A549 (cell line): ENCODE data around the gene YIPF3. TPM values are rescaled to one million over a fixed set of nuclear protein-coding genes. Genes with fewer than 3 reads are reported as not detected.

Experiments used
- ATAC-seq, 2 experiments: fragments of 200-7000 bp in 1 of 2; fragments of >200 bp in 1 of 2; cut with Nextera tagmentation in 1 of 2; cut with Tn5 transposase in 1 of 2; 3 replicates each; pipeline versions ENCODE4 v1.8.0 to v1.9.1; 2018 to 2020; ENCODE audit warnings: mild to moderate bottlenecking in 1 of 2, moderate library complexity in 1 of 2
- CTCF ChIA-PET: fragments of 300-600 bp; sonication (Branson Sonifier 250); formaldehyde crosslinking; extraction: SDS; loops from one replicate; lab custom pipeline; 2021; ENCODE audit warnings: antibody characterized with exemption, inconsistent platforms; lab: Yijun Ruan, JAX
- POLR2A ChIA-PET: fragments of 350-600 bp; formaldehyde crosslinking; extraction: SDS; loops from one replicate; lab custom pipeline; 2021; ENCODE audit warnings: antibody characterized with exemption, inconsistent platforms; lab: Yijun Ruan, JAX
- DNase-seq, 2 experiments: peaks; one replicate each; pipeline versions ENCODE4 v3.0.0 to v3.0.0-alpha.2; 2011 to 2016; ENCODE audit warnings: low read depth in 1 of 2, low spot score in 1 of 2
- FAIRE-seq: peaks from 2 replicates; lab custom pipeline; 2011; peaks lifted over from hg19 to GRCh38; lab: Jason Lieb, UNC
- H3K27ac ChIP-seq, 2 experiments: fragments of >200 bp; sonication (Bioruptor Twin); formaldehyde crosslinking; 3 replicates each; pipeline ENCODE4 v1.5.1; 2016 to 2017
- H3K4me1 ChIP-seq: fragments of >200 bp; sonication (Bioruptor Twin); formaldehyde crosslinking; 3 replicates; pipeline ENCODE4 v1.6.1; 2016
- H3K4me2 ChIP-seq: fragments of >200 bp; sonication (Bioruptor Twin); formaldehyde crosslinking; 3 replicates; pipeline ENCODE4 v1.6.1; 2016
- H3K4me3 ChIP-seq: fragments of >200 bp; sonication (Bioruptor Twin); formaldehyde crosslinking; 3 replicates; pipeline ENCODE4 v1.5.1; 2016
- H3K9me3 ChIP-seq: fragments of >200 bp; sonication (Bioruptor Twin); formaldehyde crosslinking; 3 replicates; pipeline ENCODE4 v1.6.1; 2016
- CEBPB ChIP-seq, 2 experiments: fragments of >200 bp in 1 of 2; sonication (Bioruptor Twin) in 1 of 2; formaldehyde crosslinking in 1 of 2; IDR thresholded peaks; 2 replicates each; pipeline ENCODE4 v1.6.1; 2012 to 2016
- CHD4 ChIP-seq: fragments of 200-600 bp; sonication (generic); IDR thresholded peaks from 2 replicates; pipeline ENCODE4 v1.6.1; 2016; ENCODE audit warnings: antibody characterized with exemption, mild to moderate bottlenecking, borderline replicate concordance
- ELK1 ChIP-seq: fragments of 150-350 bp; IDR thresholded peaks from 2 replicates; pipeline ENCODE4 v1.6.1; 2014; ENCODE audit warnings: low read depth, mild to moderate bottlenecking, low read length
- EP300 ChIP-seq, 2 experiments: fragments of >200 bp; sonication (Bioruptor Twin); formaldehyde crosslinking; IDR thresholded peaks; 2 replicates in 1 of 2; 3 replicates in 1 of 2; pipeline ENCODE4 v1.6.1; 2016 to 2017
- FOSB ChIP-seq: fragments of 250-450 bp; sonication (Bioruptor Pico); IDR thresholded peaks from 2 replicates; pipeline ENCODE4 v1.5.0; 2020; ENCODE audit warnings: mild to moderate bottlenecking, moderate library complexity
- FOSL2 ChIP-seq, 2 experiments: fragments of 450-650 bp in 1 of 2; fragments of >200 bp in 1 of 2; sonication (Bioruptor Twin) in 1 of 2; formaldehyde crosslinking; IDR thresholded peaks; 2 replicates each; pipeline versions ENCODE4 v1.5.0 to v1.6.1; 2016 to 2020; ENCODE audit warnings: mild to moderate bottlenecking in 1 of 2, moderate library complexity in 1 of 2
- FOXS1 ChIP-seq: fragments of 250-450 bp; sonication (Bioruptor Pico); IDR thresholded peaks from 2 replicates; pipeline ENCODE4 v1.5.0; 2020; ENCODE audit warnings: mild to moderate bottlenecking, moderate library complexity
- GATA3 ChIP-seq: IDR thresholded peaks from 2 replicates; pipeline ENCODE4 v1.6.1; 2012; ENCODE audit warnings: borderline replicate concordance
- JUN ChIP-seq, 2 experiments: fragments of >200 bp; sonication (Bioruptor Twin); formaldehyde crosslinking; IDR thresholded peaks; 2 replicates in 1 of 2; 3 replicates in 1 of 2; pipeline ENCODE4 v1.6.1; 2016 to 2017
- JUNB ChIP-seq: fragments of >200 bp; sonication (Bioruptor Twin); formaldehyde crosslinking; IDR thresholded peaks from 2 replicates; pipeline ENCODE4 v1.6.1; 2016
- KDM5A ChIP-seq: fragments of 200-600 bp; sonication (generic); IDR thresholded peaks from 2 replicates; pipeline ENCODE4 v1.6.1; 2016; ENCODE audit warnings: antibody characterized with exemption, mild to moderate bottlenecking
- MAFK ChIP-seq: fragments of 450-650 bp; IDR thresholded peaks from 2 replicates; pipeline ENCODE4 v1.6.1; 2014; ENCODE audit not compliant: partially characterized antibody
- MAX ChIP-seq: IDR thresholded peaks from 2 replicates; pipeline ENCODE4 v1.6.1; 2012
- MYC ChIP-seq: IDR thresholded peaks from 2 replicates; pipeline ENCODE4 v1.6.1; 2012; ENCODE audit warnings: mild to moderate bottlenecking, inconsistent platforms, low read length, improper control_type of control experiment, borderline replicate concordance
- NFE2L2 ChIP-seq: fragments of 150-350 bp; conservative IDR thresholded peaks from 2 replicates; pipeline ENCODE4 v1.6.1; 2014; ENCODE audit warnings: low read length
- PBX3 ChIP-seq: IDR thresholded peaks from 2 replicates; pipeline ENCODE4 v1.6.1; 2012
- PHF8 ChIP-seq: fragments of 200-600 bp; sonication (generic); IDR thresholded peaks from 2 replicates; pipeline ENCODE4 v1.6.1; 2016; ENCODE audit warnings: low read depth, mild to moderate bottlenecking, antibody characterized with exemption, moderate library complexity, borderline replicate concordance
- POLR2A ChIP-seq: IDR thresholded peaks from 2 replicates; pipeline ENCODE4 v1.6.1; 2012; ENCODE audit warnings: mild to moderate bottlenecking, low read length
- RARB ChIP-seq: fragments of 250-450 bp; sonication (Bioruptor Pico); IDR thresholded peaks from 2 replicates; pipeline ENCODE4 v1.8.0; 2021; ENCODE audit warnings: mild to moderate bottlenecking, moderate library complexity
- RFX5 ChIP-seq: fragments of 450-650 bp; IDR thresholded peaks from 2 replicates; pipeline ENCODE4 v1.7.1; 2014; ENCODE audit warnings: antibody characterized with exemption, mild to moderate bottlenecking, moderate library complexity
- TFCP2L1 ChIP-seq: fragments of 250-450 bp; sonication (Bioruptor Pico); IDR thresholded peaks from 2 replicates; pipeline ENCODE4 v1.5.0; 2021; ENCODE audit warnings: mild to moderate bottlenecking
- USF2 ChIP-seq: fragments of 450-650 bp; IDR thresholded peaks from 2 replicates; pipeline ENCODE4 v1.6.1; 2014; ENCODE audit warnings: antibody characterized with exemption
- ZFP36 ChIP-seq: fragments of 450-650 bp; IDR thresholded peaks from 2 replicates; pipeline ENCODE4 v1.6.1; 2014; ENCODE audit warnings: borderline replicate concordance; ENCODE audit not compliant: partially characterized antibody
- ZSCAN20 ChIP-seq: fragments of 250-450 bp; sonication (Bioruptor Pico); IDR thresholded peaks from 2 replicates; pipeline ENCODE4 v1.8.0; 2022; ENCODE audit warnings: mild to moderate bottlenecking, moderate library complexity
- WGBS: methylation state at CpG from one replicate; pipeline ENCODE4 v1.1.6; 2017; ENCODE audit errors: missing lambda C conversion rate; 5-methylcytosine and 5-hydroxymethylcytosine counted together
- polyA plus RNA-seq, 4 experiments: library from polyadenylated mRNA; depleted of rRNA in 3 of 4; stranded (reverse); fragments of >200 nt; fragmentation: RNase III in 1 of 4; extraction: RNeasy Plus Mini Kit Qiagen cat#74134 plus additional on column Dnase treatment in 1 of 4; gene quantifications; 2 replicates in 3 of 4; 3 replicates in 1 of 4; pipeline ENCODE4 v1.2.3, GENCODE V29; 2011 to 2017

YIPF3 gene
- polyA plus RNA-seq, 2 of the 4 experiments (the other 2 are of a cell fraction), result 63.4 to 108 TPM

- H3K27ac ChIP-seq, result peak overlapping the region; percentile 84 to 98
- H3K9me3 ChIP-seq, result no peaks in the 10 kb centered on the region
- ATAC-seq (no peak), DNase-seq (no peak), FAIRE-seq (no peak)
- TF ChIP-seq PHF8 (no peak), ELK1 (no peak), MAX (no peak), NFE2L2 (no peak), JUNB (no peak), MAFK (no peak), MYC (no peak), FOSL2 (IDR thresholded peaks at IDR 0.05) (no peak), FOSL2 (CRISPR knock-in tag; IDR thresholded peaks at IDR 0.05) (no peak), ZSCAN20 (CRISPR knock-in tag) (no peak)
- H3K4me3 ChIP-seq, result peak overlapping the region; percentile 83
- H3K4me1 ChIP-seq, result peaks cover 22% of the 10 kb centered on the region; the same call in 2 of the 3 replicates
- ChIA-PET CTCF (interaction anchor here (0.6 to 1.7 kb wide), 3 partner anchors 16 to 28 kb away, joined by 3 to 4 read pairs (median 3); no protein-coding TSS in a partner anchor), POLR2A (interaction anchor here (0.5 to 1.2 kb wide), 5 partner anchors 9 to 695 kb away, joined by 3 to 5 read pairs (median 3); partner anchors contain the start of genes ABCC10 and ZNF318)
- H3K4me2 ChIP-seq, result peak overlapping the region; percentile 100
- 7% methylated on average over 3 of the region's 3 CpGs for WGBS
These were observed 38.7 kb downstream of the YIPF3 start for GRCh38 chr6:43478008-43478372.

- 8% methylated on average over 9 of the region's 34 CpGs for WGBS
- peak within 1 kb of the TSS; percentile 100 for H3K4me2 ChIP-seq
- H3K9me3 ChIP-seq, result no peaks in the 10 kb centered on the region
- H3K4me1 ChIP-seq, result peaks cover 22% of the 10 kb centered on the region; the same call in 2 of the 3 replicates
- no peak for FAIRE-seq
- H3K4me3 ChIP-seq, result peak within 1 kb of the TSS; percentile 83
- peak within 1 kb of the TSS; percentile 84 to 98 for H3K27ac ChIP-seq
- CTCF ChIA-PET, result interaction anchor here (0.6 to 1.7 kb wide), 3 partner anchors 15 to 29 kb away, joined by 3 to 4 read pairs (median 3); no protein-coding TSS in a partner anchor
- ATAC-seq, result peak; percentile 99 to 100
- DNase-seq, result peak; percentile 69 to 84
- TF ChIP-seq GATA3 (no peak), RFX5 (no peak), EP300 (IDR thresholded peaks at IDR 0.05) (no peak), TFCP2L1 (CRISPR knock-in tag) (no peak), CEBPB (IDR thresholded peaks at IDR 0.05) (no peak), RARB (CRISPR knock-in tag) (no peak), POLR2A (peak; percentile 75), MAFK (no peak), PBX3 (no peak), FOSL2 (IDR thresholded peaks at IDR 0.05) (no peak), FOSL2 (CRISPR knock-in tag; IDR thresholded peaks at IDR 0.05) (no peak), JUN (IDR thresholded peaks at IDR 0.05) (peak in 1 of 2 experiments; percentile 65; a peak in 1 of 5 replicates), ELK1 (no peak), USF2 (no peak), PHF8 (peak; percentile 83; the same call in 1 of the 2 replicates), MAX (0 out of 2 replicates have a peak, but pooled peaks have one; percentile 33), KDM5A (peak; percentile 84), FOXS1 (CRISPR knock-in tag) (no peak), ZFP36 (no peak), CHD4 (no peak), FOSB (CRISPR knock-in tag) (no peak)
- POLR2A ChIA-PET, result interaction anchor here (0.5 to 1.2 kb wide), 7 partner anchors 9 to 695 kb away, joined by 3 to 5 read pairs (median 3); partner anchors contain the start of genes ABCC10 and ZNF318
These were observed 39.3 kb downstream of the YIPF3 start, which contains the start of gene TJAP1 for GRCh38 chr6:43477235-43478007. Gene TJAP1, plus strand, starts transcription at chr6:43477570. Its CDS starts 21,432 bp downstream, at chr6:43499002.
